HepG2 (cell line): Measurements from ENCODE around the gene RGSL1. TPM values are rescaled to one million over a fixed set of nuclear protein-coding genes. Genes with fewer than 3 reads are reported as not detected.

Source experiments
- ATAC-seq: fragments of 200-7000 bp; cut with Tn5 transposase; 3 replicates; pipeline ENCODE4 v1.9.1; 2020; ENCODE audit warnings: mild to moderate bottlenecking, moderate library complexity
- BruUV-seq: library from RNA; stranded (reverse); fragments of 400-500 nt; replicated peaks from 2 replicates; lab custom pipeline; 2021; lab: Mats Ljungman, UMichigan
- CTCF ChIA-PET: fragments of 300-600 bp; formaldehyde crosslinking; extraction: SDS; loops from one replicate; lab custom pipeline; 2021; ENCODE audit warnings: low total read pairs, inconsistent platforms, low intra/inter-chr PET ratio; lab: Yijun Ruan, JAX
- POLR2A ChIA-PET: fragments of 350-600 bp; sonication (Branson Sonifier 250); formaldehyde crosslinking; loops from one replicate; lab custom pipeline; 2020; ENCODE audit warnings: antibody characterized with exemption, inconsistent platforms; lab: Yijun Ruan, JAX
- DNase-seq: peaks from one replicate; pipeline ENCODE4 v3.0.0-alpha.2; 2015; ENCODE audit warnings: low spot score
- FAIRE-seq: peaks from 3 replicates; lab custom pipeline; 2011; peaks lifted over from hg19 to GRCh38; lab: Jason Lieb, UNC
- H2AFZ ChIP-seq: one replicate; pipeline ENCODE4 v1.6.1; 2011; ENCODE audit warnings: low read length, inconsistent platforms
- H3K27ac ChIP-seq: fragments of 300-600 bp; 3 replicates; pipeline ENCODE4 v1.8.0; 2011; ENCODE audit warnings: mixed run types, mild to moderate bottlenecking, mixed read lengths, low read length, inconsistent platforms; ENCODE audit not compliant: insufficient read depth; ENCODE audit errors: extremely low read length
- H3K27me3 ChIP-seq, 2 experiments: fragments of 200-600 bp in 1 of 2; 2 replicates in 1 of 2; 3 replicates in 1 of 2; pipeline versions ENCODE4 v1.6.0 to v1.8.0; 2011; ENCODE audit warnings: low read length in 2 of 2, mild to moderate bottlenecking in 2 of 2, moderate library complexity in 2 of 2, inconsistent platforms in 1 of 2; ENCODE audit not compliant: insufficient read depth in 2 of 2, control insufficient read depth in 1 of 2
- H3K36me3 ChIP-seq, 2 experiments: fragments of 200-600 bp in 1 of 2; replicated peaks in 1 of 2; 2 replicates in 1 of 2; 3 replicates in 1 of 2; pipeline versions ENCODE4 v1.5.1 to v1.8.0; 2011; ENCODE audit warnings: low read length in 2 of 2, inconsistent platforms in 1 of 2; ENCODE audit not compliant: insufficient read depth in 2 of 2, control insufficient read depth in 1 of 2
- H3K4me1 ChIP-seq: 2 replicates; pipeline ENCODE4 v1.5.1; 2012; ENCODE audit warnings: low read length, inconsistent platforms; ENCODE audit not compliant: insufficient read depth
- H3K4me2 ChIP-seq: 2 replicates; pipeline ENCODE4 v1.6.0; 2011; ENCODE audit warnings: low read depth, low read length, inconsistent platforms
- H3K4me3 ChIP-seq, 3 experiments: fragments of 200-600 bp in 1 of 3; sonication (generic), shearing (Covaris generic) in 1 of 3; replicated peaks in 1 of 3; 2 replicates each; pipeline ENCODE4 v1.5.1; 2011 to 2016; ENCODE audit warnings: low read length in 3 of 3, inconsistent platforms in 2 of 3, low read depth in 2 of 3, mild to moderate bottlenecking in 2 of 3, control low read depth in 1 of 3, mixed read lengths in 1 of 3; ENCODE audit not compliant: insufficient read depth in 1 of 3
- H3K79me2 ChIP-seq: one replicate; pipeline ENCODE4 v1.6.1; 2011; ENCODE audit warnings: low read length, inconsistent platforms; ENCODE audit not compliant: insufficient read depth
- H3K9ac ChIP-seq: 2 replicates; pipeline ENCODE4 v1.6.0; 2011; ENCODE audit warnings: mild to moderate bottlenecking, low read depth, low read length, inconsistent platforms; ENCODE audit not compliant: insufficient read depth
- H3K9me3 ChIP-seq: 2 replicates; pipeline ENCODE4 v1.5.1; 2012; ENCODE audit warnings: mild to moderate bottlenecking, low read length
- H4K20me1 ChIP-seq: 2 replicates; pipeline ENCODE4 v1.6.0; 2011; ENCODE audit warnings: inconsistent platforms, mild to moderate bottlenecking, low read length, moderate library complexity; ENCODE audit not compliant: insufficient read depth
- CEBPB ChIP-seq: IDR thresholded peaks from 2 replicates; pipeline ENCODE4 v1.6.1; 2011; ENCODE audit warnings: low read depth, low read length, improper control_type of control experiment, borderline replicate concordance
- CEBPG ChIP-seq: IDR thresholded peaks from 2 replicates; pipeline ENCODE4 v1.6.1; 2016
- FOXA3 ChIP-seq: IDR thresholded peaks from 2 replicates; pipeline ENCODE4 v1.6.1; 2016; ENCODE audit warnings: missing genetic modification reagents, missing compliant biosample characterization
- FOXP1 ChIP-seq, 2 experiments: fragments of 450-650 bp in 1 of 2; IDR thresholded peaks; 2 replicates each; pipeline ENCODE4 v1.6.1; 2017 to 2018; ENCODE audit warnings: antibody characterized with exemption in 1 of 2
- GABPA ChIP-seq, 2 experiments: IDR thresholded peaks; 2 replicates each; pipeline ENCODE4 v1.6.1; 2011 to 2016; ENCODE audit warnings: low read depth in 2 of 2, low read length in 1 of 2, missing biosample characterization in 1 of 2, missing genetic modification characterization in 1 of 2
- GATA4 ChIP-seq: sonication (generic); IDR thresholded peaks from 2 replicates; pipeline ENCODE4 v1.6.1; 2016; ENCODE audit warnings: antibody characterized with exemption, low read depth, borderline replicate concordance
- NKX3-1 ChIP-seq: sonication (generic); formaldehyde crosslinking; IDR thresholded peaks from 2 replicates; pipeline ENCODE4 v1.5.0; 2020; ENCODE audit warnings: missing genetic modification reagents
- SOX6 ChIP-seq, 2 experiments: fragments of 450-650 bp in 1 of 2; sonication (generic) in 1 of 2; formaldehyde crosslinking in 1 of 2; IDR thresholded peaks; 2 replicates each; pipeline versions ENCODE4 v1.4.0 to v1.6.1; 2017 to 2020; ENCODE audit warnings: antibody characterized with exemption in 1 of 2, mild to moderate bottlenecking in 1 of 2, missing genetic modification reagents in 1 of 2
- THAP8 ChIP-seq: sonication (generic); formaldehyde crosslinking; IDR thresholded peaks from 2 replicates; pipeline ENCODE4 v1.5.1; 2020; ENCODE audit warnings: missing genetic modification reagents, mild to moderate bottlenecking, borderline replicate concordance
- ZFY ChIP-seq: sonication (generic); formaldehyde crosslinking; IDR thresholded peaks from 2 replicates; pipeline ENCODE4 v1.4.0; 2020; ENCODE audit warnings: missing genetic modification reagents
- ZNF367 ChIP-seq: sonication (generic); formaldehyde crosslinking; IDR thresholded peaks from 2 replicates; pipeline ENCODE4 v1.4.0; 2020; ENCODE audit warnings: missing genetic modification reagents, borderline replicate concordance
- in situ Hi-C: cut with HindIII; loops from 2 replicates; pipeline ENCODE4 v1.10.0; 2017; ENCODE audit warnings: low pct_unique_long_range_greater_than_20kb; ENCODE audit not compliant: extremely low pct_ligation_motif_present
- intact Hi-C: fragments of 100-400 bp; cut with micrococcal nuclease; formaldehyde crosslinking; loops from one replicate; pipeline ENCODE4 v1.10.0; 2022; ENCODE audit not compliant: unreplicated experiment
- polyA plus RNA-seq, 8 experiments: library from polyadenylated mRNA; depleted of rRNA in 3 of 8; stranded (reverse) in 7 of 8; unstranded in 1 of 8; fragments of >200 nt; fragmentation: Illumina TruSeq in 4 of 8; extraction: Trizol in 4 of 8; gene quantifications; 2 replicates each; pipeline versions ENCODE4 v1.2.1 to v1.2.3, GENCODE V29; 2011 to 2016; ENCODE audit warnings: low read depth in 4 of 8, missing spikeins in 1 of 8, mixed read lengths in 1 of 8; ENCODE audit not compliant: insufficient read depth in 1 of 8
- total RNA-seq, 5 experiments: library from RNA; depleted of rRNA; stranded (reverse); fragments of >200 nt; fragmentation: Illumina TruSeq; extraction: Trizol; gene quantifications; 2 replicates each; pipeline ENCODE4 v1.2.3, GENCODE V29; 2016; ENCODE audit warnings: low read depth in 1 of 5
- TF ChIP-seq, protein P1 (sequence below), 2 experiments: fragments of 450-650 bp in 1 of 2; sonication (generic) in 1 of 2; formaldehyde crosslinking; IDR thresholded peaks; 2 replicates each; pipeline versions ENCODE4 v1.5.0 to v1.8.0; 2020 to 2022; ENCODE audit warnings: mild to moderate bottlenecking in 1 of 2, missing genetic modification reagents in 1 of 2

The RGSL1 gene
- total and polyA plus RNA-seq, 2 of the 13 experiments (the other 11 are each of a cell fraction or from before 2014, with no cell fraction given): not detected

DNA sequence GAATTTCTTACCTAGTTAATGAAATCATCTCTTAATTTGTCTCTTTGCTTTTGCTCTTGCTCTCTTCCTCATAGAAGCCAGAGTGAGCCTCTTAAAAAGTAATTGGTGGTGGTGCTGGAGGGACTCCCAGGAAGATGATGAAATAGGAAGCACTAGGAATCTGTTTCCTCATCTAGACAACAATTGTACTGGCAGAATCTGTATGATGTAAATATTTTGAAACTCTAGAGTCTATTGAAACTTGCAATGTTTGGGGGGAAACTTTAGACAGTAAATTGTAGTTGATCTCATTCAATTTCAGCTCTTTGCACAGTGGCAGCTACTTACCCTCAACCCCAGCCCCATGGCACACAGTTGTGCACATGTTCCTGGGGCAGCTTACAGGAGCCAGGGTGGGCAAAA lies 10.6 kb downstream of the RGSL1 start:
- no peak overlapping the region for H3K27ac ChIP-seq
- no peak for ATAC-seq
- peaks cover 43% of the 10 kb centered on the region for H3K4me1 ChIP-seq
- in situ Hi-C loops (no loop called here), intact Hi-C loops (no loop called here)
- no peak overlapping the region for H3K4me3 ChIP-seq
- H4K20me1 ChIP-seq: no peaks in the 10 kb centered on the region
- H3K36me3 ChIP-seq: no peaks in the 10 kb centered on the region
- H3K9ac ChIP-seq: no peak overlapping the region
- no peak overlapping the region for H2AFZ ChIP-seq
- POLR2A ChIA-PET: no interaction called here
- FAIRE-seq: no peak
- H3K4me2 ChIP-seq: no peak overlapping the region
- no peak for DNase-seq
- TF ChIP-seq FOXP1 (IDR thresholded peaks at IDR 0.05) (no peak), FOXP1 (CRISPR knock-in tag; IDR thresholded peaks at IDR 0.05) (peak; percentile 33; the same call in 1 of the 2 replicates), FOXA3 (CRISPR knock-in tag) (0 out of 2 replicates have a peak, but pooled peaks have one; percentile 17), GATA4 (no peak), SOX6 (IDR thresholded peaks at IDR 0.05) (no peak), SOX6 (CRISPR knock-in tag; IDR thresholded peaks at IDR 0.05) (peak; percentile 40; the same call in 1 of the 2 replicates), CEBPB (peak; percentile 51; the same call in 1 of the 2 replicates), GABPA (IDR thresholded peaks at IDR 0.05; ENCODE audit: low read depth, low read length) (no peak), GABPA (CRISPR knock-in tag; IDR thresholded peaks at IDR 0.05; ENCODE audit: low read depth) (peak; percentile 23; the same call in 1 of the 2 replicates), ZNF367 (CRISPR knock-in tag) (no peak), CEBPG (peak; percentile 57), ZFY (no peak), NKX3-1 (CRISPR knock-in tag) (no peak), THAP8 (CRISPR knock-in tag) (no peak)
- TF ChIP-seq, protein P1, sequence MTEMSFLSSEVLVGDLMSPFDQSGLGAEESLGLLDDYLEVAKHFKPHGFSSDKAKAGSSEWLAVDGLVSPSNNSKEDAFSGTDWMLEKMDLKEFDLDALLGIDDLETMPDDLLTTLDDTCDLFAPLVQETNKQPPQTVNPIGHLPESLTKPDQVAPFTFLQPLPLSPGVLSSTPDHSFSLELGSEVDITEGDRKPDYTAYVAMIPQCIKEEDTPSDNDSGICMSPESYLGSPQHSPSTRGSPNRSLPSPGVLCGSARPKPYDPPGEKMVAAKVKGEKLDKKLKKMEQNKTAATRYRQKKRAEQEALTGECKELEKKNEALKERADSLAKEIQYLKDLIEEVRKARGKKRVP (CRISPR knock-in tag; IDR thresholded peaks at IDR 0.05): peak in 1 of 2 experiments; percentile 90; a peak in 2 of 4 replicates
- no peaks in the 10 kb centered on the region for H3K27me3 ChIP-seq
- CTCF ChIA-PET: no interaction called here
- no TSS peak for BruUV-seq
- H3K9me3 ChIP-seq: no peaks in the 10 kb centered on the region
- no peaks in the 10 kb centered on the region for H3K79me2 ChIP-seq
